ENCODE data around the gene NUP93. TPM values are rescaled to one million over a fixed set of nuclear protein-coding genes. Genes with fewer than 3 reads are reported as not detected.
"Not testable (repeated sequence)": the region's sequence is repeated elsewhere in the genome, so short reads cannot be mapped to it uniquely, and the experiment has no call there.

NUP93 gene
- polyA plus RNA-seq, 4 donors = 50.1 to 94.4 (median 79.9) TPM

DNA sequence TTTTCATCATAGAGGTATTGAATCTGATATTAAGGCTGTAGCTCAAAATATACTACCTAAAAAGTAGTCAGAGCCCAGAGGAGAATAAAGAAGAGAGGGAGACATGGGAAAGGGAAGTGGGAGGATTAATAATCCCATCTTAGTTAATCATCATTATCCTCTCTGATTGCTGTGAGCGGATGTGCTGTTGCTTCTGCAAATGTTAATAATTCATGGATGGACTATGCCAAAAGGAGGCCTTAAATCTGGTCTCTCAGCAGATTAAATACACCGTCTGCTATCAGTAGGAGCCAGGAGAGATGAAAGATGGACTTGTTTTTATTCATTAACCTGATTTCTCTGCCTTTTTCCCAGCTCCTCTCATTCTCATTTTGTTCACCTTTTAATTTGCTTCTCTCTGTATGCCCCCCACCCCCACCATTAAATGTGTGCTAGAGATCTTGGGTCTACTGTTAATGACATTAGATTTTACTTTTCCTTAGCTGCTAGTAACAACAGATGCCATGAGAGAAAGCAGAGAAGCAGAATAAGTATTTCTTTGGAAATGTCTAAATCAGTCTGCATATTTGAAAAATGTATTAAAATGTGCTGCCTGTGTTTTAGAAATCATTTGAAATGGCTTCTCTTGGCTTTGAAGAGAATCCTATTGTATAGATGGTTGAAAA is 44.2 kb downstream of the NUP93 start:
- no peak for DNase-seq (ENCODE audit: low read depth in 4 of 4, low spot score in 3 of 4)

DNA sequence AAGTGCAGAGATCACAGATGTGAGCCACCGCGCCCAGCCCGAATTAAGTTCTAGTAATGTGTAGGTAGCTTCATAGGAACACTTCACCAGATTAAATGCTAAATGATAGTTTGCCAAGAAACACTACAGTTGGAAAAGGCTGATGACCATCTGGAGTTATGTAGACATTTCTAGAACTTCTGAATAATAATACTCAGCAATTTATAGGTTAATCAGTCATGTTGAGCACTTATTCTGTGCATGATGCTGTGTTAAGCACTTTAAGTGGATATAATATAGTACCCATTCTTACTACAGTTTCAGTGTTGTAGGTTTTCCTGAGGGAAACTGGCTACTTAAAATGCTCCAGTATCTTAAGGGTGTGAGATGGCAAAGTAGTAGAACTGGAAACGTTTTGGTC is 45.2 kb downstream of the NUP93 start:
- no peak for DNase-seq (ENCODE audit: low read depth in 4 of 4, low spot score in 3 of 4)

DNA sequence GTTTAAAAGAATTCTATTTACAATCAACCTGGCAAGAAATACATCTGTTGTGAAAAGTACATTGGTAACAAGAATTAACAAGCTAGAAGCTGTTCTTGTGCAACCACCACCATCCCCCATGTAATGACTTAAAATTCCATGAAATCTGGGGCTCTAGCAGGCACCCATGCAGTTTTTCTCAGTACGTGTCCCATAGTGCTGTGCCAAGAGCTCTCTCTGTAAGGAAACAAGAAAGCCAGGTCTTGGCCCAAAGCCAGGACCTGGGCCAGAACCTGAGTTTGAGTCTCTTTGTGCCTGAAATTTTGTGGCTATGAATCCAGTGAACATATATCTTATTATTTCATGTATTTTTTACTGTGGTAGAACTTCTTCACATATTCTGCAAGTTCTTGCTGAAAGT is 46.6 kb downstream of the NUP93 start:
- no peak for DNase-seq (ENCODE audit: low read depth in 4 of 4, low spot score in 3 of 4)

DNA sequence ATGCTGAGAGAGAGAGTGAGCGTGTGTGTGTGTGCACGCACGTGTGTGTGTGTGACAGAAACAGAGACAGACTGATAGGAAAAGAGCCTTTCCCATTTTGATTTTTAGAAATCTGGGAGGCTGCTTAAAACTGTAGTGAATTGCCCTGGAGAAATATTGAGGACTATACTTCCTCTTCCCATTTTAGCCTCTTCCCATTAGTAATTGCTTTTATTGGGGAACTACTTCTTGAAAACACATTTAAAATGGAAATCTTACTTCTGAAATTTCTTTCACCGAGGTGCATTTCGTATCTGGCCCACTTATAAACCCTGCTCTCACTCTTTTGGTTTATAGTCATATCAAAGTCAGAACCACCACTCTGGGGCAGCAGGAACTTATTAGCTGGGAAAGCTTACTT is 47.1 kb downstream of the NUP93 start:
- DNase-seq (ENCODE audit: low read depth in 4 of 4, low spot score in 3 of 4) = no peak

DNA sequence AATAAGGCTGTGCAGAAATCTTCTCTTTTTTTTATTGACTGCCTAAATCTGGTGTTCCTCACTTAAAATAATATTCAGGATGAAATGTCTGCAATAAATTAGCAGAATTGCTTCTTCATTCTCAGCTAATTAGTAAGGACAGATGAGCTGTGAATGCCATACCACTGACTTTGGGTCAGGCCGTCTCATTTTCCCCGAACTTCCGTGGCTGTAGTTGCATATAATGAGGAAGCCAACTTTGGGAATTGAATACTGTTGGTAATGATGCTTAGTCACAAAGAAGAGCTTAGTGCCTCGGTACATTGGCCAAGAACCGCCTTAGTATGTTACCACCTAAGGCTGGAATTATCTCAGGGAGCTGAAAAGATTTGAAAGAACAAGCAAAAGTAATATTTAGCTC is 47.6 kb downstream of the NUP93 start:
- DNase-seq (ENCODE audit: low read depth in 4 of 4, low spot score in 3 of 4) = no peak

DNA sequence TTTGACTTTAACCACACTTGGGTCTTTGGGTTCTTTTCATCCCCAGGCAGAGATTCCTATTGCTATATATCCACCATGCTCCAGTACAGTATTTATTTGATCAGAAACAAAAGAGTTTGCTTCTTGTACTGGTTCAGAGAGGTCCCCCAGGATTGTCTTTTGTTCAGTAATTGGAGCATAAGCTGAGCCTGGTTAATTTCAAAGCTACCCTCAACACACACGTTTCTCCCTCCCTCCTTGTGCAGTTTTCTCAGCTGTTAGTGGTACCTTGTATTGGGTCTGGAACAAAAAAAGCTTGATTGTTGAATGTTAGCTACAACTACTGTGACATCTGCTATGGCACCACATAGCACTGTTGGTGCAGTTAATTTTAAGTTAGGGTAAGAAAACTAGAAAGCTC is 50.0 kb downstream of the NUP93 start:
- DNase-seq (ENCODE audit: low read depth in 4 of 4, low spot score in 3 of 4) = no peak

DNA sequence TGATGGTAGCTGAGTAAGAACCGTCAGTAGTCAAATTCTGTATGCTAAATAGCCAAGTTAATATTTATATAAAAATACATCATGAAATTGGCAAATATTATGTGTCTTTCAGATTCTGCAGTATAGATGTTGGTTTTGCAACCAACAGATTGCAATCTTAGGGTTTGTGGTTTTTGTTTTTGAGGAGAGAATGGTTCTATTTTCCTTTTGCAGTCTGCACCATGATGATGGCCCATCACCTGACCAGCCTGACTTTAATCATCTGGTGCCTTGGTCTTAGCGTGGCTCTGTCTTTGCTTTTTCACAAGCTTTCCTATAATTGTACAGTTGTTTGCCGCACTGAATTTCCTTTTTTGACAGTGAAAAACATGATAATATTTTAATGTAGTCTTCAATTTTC is 50.7 kb downstream of the NUP93 start:
- no peak for DNase-seq (ENCODE audit: low read depth in 4 of 4, low spot score in 3 of 4)

DNA sequence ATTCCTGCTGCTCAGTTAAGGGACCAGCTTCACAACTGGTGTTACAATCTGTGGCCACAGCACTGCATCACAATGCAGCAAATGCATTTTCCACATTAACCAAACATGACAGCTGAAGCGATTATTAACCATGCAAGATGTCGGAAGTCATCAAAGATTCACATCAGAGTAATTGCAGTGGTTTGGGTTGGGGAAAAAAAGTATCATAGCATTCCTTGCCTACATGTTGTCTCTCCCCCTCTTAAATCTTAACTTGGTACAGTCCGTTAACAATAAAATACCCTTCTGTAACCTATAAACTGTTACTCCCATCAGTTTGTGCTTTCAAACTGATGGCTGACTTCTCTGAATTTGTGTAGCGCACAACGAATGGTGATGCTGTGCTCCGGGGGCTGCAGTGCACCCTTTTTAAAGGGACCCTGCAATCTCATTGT is 51.6 kb downstream of the NUP93 start:
- peak in 1 of 4 donors; percentile 29 for DNase-seq (ENCODE audit: low read depth in 4 of 4, low spot score in 3 of 4)

DNA sequence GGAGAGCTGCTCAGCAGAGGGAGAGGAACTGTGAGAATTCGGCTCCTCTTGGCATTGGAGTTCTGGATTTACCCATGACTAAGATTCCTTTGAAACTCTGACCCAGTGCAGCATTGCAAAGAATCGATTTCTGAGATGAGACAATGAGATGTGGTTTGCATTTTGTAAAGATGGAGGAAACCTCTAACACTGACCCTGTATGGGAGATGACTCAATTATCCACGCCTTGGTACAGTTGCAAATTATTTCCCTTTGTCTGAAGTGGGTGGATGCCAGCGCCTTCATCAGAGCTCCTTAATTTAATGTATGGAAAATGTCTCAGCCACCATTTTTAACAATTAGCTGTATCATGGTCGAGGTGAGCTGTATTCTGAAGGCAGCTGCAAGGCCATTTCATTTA is 53.4 kb downstream of the NUP93 start:
- DNase-seq (ENCODE audit: low read depth in 4 of 4, low spot score in 3 of 4) = no peak

DNA sequence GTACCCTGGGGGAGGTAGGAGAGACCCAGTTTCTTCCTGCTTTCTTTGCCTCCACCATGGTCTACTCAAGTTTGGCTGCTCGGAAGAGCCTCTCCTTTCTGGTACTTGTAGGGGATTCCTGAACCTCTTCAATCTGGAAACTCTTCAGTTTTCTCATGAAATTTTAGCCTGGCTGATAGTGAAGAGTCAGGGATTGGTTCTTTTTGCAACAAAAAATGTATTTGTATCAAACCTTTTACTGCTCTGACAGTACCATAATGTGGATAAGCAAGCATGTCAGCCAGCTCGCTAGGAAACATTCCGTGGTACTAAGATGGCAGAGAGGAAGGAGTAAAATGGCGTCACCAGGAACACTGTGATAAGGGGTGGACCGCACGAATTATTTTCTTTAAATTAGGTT is 55.4 kb downstream of the NUP93 start:
- no peak for DNase-seq (ENCODE audit: low read depth in 4 of 4, low spot score in 3 of 4)

DNA sequence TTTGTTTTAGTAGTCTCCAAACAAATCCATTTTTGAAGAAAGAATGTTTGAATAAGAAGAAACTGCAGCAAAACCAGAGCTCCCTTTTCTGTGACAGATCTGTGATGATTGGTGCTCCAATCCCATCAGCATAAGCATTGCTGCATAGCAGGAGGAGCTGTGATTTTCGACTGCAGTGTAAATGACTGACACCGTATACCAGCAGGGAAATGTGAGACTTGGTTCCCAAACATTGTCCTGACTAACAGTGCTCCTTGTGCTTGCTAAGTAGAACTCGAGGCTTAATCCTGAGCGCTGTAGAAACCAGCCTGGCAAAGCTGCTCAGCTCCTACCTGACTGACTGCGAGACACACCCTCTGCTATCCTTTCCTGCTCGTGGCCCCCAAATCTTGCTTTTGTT is 57.2 kb downstream of the NUP93 start:
- DNase-seq (ENCODE audit: low read depth in 4 of 4, low spot score in 3 of 4) = no peak

DNA sequence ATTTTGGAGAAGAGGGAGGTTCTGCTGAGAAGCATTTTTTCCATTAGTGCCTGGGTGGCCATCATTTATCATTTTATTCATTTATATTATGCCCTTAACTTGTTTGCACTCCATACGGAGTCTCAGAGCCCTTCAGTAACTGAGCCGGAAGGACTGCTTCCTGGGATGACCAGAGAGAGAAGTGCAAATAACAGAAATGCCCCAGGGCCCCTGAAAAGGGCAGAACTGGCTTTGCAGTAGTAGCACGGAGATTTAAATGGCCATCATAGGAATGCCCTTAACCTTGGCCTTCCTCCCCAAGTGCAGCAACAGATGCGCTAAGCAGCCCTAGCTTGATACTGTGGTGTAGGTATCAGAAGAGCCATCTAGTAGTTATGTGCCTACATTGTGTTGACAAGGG is 58.5 kb downstream of the NUP93 start:
- no peak for DNase-seq (ENCODE audit: low read depth in 4 of 4, low spot score in 3 of 4)

DNA sequence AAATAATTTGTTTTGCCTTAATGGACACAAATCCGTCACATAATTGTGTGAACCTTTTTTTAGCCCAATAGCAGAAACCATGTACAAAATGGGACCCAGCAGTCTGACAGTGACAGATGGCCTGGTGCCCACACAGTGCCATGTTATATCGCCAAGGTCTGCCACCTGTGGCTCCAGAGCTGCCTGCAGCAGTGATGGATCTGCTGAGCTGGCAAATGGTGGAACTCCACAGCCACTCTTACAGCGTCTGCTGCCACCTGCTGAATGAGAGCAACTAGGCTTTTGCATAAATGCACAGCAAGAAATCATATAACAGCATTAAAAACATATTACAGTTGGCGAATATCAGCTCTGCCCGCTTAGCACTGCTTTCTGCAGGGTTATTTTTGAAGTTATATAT is 59.4 kb downstream of the NUP93 start:
- no peak for DNase-seq (ENCODE audit: low read depth in 4 of 4, low spot score in 3 of 4)

DNA sequence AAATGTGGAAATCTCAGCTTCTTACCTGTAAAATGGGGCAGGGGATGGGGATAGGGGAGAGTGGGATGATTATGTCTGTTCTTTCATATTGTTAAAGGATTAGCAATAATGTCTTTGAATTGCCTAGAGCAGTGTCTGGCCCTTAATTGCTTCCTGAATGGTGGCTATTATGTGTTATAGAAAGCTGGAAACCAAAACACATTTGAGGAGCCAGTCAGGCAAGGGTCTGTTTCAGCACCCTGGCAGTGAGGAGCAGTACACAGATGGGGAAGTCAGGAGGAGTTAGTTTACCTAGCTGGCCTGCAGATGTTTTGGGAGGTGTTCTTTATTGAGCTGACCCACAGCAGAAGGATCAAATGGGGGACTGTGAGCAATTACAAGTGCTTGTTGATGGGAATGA is 63.0 kb downstream of the NUP93 start:
- no peak for DNase-seq (ENCODE audit: low read depth in 4 of 4, low spot score in 3 of 4)

DNA sequence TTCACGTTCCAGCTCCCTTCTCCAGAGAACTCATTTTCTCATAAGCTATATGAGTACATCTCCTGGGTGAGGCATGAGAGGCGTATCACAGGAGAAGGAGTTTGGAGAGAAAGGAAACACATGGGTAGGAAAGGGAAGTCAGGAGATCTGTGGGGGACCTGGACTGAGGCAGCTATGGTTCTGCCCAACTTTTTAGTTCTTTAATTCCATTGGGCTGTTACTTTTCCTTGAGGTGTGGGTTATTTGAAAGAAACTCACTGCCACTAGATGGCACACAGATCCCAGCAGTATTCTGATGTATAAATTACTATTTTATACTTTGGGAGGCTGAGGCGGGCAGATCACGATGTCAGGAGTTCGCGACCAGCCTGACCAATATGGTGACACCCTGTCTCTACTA is 63.6 kb downstream of the NUP93 start:
- no peak for DNase-seq (ENCODE audit: low read depth in 4 of 4, low spot score in 3 of 4)

DNA sequence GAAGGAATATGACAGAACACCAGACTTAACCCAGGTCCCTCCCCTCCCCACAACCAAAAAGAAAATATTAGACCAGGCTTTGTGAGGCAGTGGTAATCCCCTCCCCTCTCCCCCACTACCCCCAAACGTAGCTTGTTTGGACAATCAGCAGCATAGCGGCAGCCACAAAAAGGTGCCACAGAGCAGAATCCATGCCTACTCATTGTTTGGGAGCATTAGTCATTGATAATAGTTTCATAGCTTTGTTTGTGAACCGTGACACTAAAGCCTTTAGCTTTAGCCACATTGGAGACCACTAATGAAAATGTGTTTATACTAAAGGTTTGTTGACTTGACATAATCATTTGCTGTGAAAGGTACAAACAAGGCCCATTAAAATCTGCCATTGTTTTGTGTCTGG is 65.1 kb downstream of the NUP93 start:
- no peak for DNase-seq (ENCODE audit: low read depth in 4 of 4, low spot score in 3 of 4)

DNA sequence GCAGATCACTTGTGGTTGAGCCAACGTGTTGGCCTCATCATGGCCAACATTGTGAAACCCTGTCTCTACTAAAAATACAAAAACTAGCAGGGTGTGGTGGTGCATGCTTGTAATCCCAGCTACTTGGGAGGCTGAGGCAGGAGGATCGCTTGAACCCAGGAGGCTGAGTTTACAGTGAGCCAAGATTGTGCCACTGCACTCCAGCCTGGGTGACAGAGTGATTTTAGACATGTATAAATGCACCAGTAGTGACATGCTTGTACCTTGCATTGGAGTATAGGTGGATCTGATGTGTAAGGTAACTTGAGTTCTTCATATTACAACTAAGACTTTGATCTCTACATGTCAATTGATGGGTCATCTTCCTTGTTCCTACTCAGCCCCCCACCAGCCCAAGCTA is 67.1 kb downstream of the NUP93 start:
- not testable (repeated sequence) for DNase-seq (ENCODE audit: low read depth in 4 of 4, low spot score in 3 of 4)

DNA sequence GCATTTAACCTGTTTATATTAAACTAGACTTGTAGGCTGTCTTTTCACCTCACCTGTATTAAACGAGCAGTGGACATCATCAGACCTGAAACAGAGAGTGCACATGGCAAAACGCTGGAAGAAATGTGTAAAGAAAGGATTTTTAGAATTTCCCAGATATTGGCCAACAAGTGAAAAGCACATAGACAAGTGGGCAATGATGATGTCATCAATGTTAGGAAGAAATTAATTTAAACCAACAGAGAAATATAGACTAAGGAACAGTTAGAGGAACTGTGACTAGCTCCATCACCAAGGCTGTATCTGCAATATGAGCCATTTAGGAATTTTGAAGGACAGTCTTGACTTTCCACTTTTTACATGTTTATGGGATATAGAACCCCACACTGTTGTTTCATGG is 67.9 kb downstream of the NUP93 start:
- DNase-seq (ENCODE audit: low read depth in 4 of 4, low spot score in 3 of 4) = no peak

DNA sequence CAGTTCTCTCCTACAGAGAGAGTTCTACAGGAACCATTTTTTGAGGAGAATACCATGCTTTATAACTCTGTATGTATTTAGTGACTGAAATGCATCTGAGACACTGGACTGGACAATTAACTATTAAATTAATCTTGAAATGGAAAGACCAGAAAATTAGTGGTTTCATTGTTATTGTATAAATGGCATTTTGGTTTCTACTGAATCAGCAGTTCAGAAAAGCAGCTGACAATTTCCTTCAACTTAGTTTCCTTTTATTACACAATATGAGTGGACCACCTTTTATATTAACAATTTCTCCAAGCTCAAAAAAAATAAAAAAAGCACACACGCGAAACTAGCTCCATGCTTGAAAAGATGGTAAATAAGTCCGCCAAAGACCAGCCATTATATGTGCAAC is 69.0 kb downstream of the NUP93 start:
- no peak for DNase-seq (ENCODE audit: low read depth in 4 of 4, low spot score in 3 of 4)

DNA sequence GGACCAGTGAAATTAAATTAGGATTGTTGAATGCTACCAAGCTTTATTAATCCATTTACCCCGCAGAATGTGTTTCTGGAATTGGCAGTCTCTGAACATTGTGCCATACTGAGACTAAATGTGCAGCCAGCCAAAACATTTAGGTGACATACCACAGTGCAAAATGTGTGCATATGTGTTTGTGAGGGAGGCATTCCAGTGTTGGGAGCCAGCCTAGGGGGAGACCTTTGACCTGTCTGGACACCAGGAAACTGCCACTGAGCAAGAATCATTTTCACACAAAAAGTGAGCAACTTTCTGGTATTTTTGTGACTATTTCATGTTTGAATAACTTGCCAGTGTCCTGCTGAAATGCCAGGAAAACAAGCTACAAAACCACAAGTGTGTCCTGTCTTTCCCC is 70.4 kb downstream of the NUP93 start:
- no peak for DNase-seq (ENCODE audit: low read depth in 4 of 4, low spot score in 3 of 4)

DNA sequence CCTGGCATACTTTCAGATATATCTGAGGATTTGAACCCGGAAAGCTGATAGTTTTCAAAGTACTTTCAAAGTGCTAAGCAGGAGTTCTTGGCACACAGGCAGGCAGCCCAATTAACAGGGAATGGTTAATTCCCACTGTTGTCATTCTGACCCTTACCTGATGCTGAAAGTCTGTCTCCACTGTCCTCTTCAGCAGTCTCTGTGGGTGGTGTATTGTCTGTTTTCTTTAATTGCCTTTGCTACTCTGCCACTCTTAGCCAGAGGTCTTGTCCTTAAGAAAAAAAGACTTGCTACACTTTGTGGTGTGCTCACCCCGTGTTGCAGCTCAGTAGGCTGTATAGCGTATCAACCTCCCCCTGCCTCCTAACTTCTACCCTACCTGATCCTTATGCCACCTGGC is 71.8 kb downstream of the NUP93 start:
- DNase-seq (ENCODE audit: low read depth in 4 of 4, low spot score in 3 of 4) = no peak

DNA sequence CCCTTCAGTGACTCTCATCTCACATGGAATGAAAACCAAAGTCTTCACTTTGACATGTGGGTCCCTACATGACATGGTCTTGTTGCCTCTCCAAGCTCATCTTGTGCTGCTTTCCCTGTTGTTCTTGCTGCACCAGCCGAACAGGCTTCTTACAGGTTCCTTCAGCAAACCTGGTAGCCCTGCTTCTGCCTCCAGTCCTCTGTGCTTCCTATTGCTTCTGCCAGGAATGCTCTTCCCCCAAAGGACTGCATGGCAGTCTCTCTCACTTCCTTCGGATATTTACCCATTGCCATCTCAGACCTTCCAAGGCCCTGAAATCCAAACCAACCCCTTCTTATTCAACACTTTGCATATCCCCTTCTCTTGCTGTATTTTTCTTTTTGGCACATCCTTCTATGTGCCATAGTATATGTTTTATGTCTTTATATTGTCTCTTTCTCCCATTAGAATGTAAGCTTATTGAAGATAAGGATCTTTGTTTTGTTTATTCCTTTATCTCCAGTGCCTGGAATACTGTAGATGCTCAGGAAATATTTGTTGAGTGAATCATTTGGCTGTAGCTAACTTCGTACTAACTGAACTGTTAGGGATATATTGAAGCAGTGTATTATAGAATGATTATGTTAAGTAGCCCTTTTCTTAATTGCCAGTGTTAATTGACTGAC is 77.2 kb downstream of the NUP93 start:
- DNase-seq (ENCODE audit: low read depth in 4 of 4, low spot score in 3 of 4) = no peak

DNA sequence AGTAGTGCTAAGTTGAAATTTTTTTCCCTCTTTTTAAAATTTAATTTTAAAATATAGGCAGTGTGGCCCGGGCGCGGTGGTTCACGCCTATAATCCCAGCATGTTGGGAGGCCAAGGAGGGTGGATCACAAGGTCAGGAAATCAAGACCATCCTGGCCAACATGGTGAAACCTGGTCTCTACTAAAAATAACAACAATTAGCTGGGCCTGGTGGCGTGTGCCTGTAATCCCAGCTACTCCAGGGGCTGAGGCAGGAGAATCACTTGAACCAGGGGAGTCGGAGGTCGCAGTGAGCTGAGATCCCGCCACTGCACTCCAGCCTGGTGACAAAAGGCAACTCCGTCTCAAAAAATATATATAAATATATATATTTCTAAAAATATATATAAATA is 77.7 kb downstream of the NUP93 start:
- DNase-seq (ENCODE audit: low read depth in 4 of 4, low spot score in 3 of 4) = not testable (repeated sequence)

Data from left renal pelvis (tissue), 4 donors.